ENCODE results near the gene CHTOP.
A peak's percentile ranks its signal among the peaks of the same experiment; 100 is the strongest.
"Not testable (repeated sequence)": the region's sequence is repeated elsewhere in the genome, so short reads cannot be mapped to it uniquely, and the experiment has no call there.

Gene CHTOP

DNA sequence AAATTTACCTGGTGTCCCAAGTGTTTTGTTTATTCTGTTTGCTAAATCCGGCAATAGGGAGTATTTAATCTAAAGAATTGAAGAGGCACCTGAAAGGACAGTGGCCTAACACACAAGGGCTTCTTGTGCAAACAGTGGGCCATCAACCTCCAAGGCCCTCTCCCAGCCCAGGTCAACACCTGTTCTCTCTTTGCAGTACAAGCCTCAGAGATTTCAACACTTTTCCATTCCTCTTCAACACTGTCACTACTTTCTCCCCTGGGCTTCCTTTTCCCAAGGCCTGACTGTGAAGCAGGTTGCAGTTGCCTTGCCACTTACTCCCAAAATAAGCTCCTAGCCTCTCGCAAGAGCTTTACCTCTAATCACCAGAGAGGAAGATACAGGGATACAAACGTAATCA, 21.5 kb downstream of the CHTOP start:
- Histone ChIP-seq H3K4me3 (ENCODE audit: low read depth in 1 of 2, low read length in 2 of 2) (no peak overlapping the region), H3K27me3 (ENCODE audit: control insufficient read depth in 1 of 2, insufficient read depth in 2 of 2, low read length in 2 of 2) (no peaks in the 10 kb centered on the region), H3K4me1 (ENCODE audit: control insufficient read depth in 1 of 2, insufficient read depth in 2 of 2, low read length in 2 of 2) (peaks cover 12 to 17% of the 10 kb centered on the region in 2 donors), H3K9me3 (ENCODE audit: control insufficient read depth in 1 of 2, low read length in 2 of 2) (no peaks in the 10 kb centered on the region), H3K27ac (ENCODE audit: low read depth, low read length) (no peak overlapping the region), H3K9ac (ENCODE audit: low read depth in 1 of 2, low read length in 2 of 2) (no peak overlapping the region), H3K36me3 (ENCODE audit: control insufficient read depth in 1 of 2, insufficient read depth in 2 of 2, low read length in 2 of 2) (no peaks in the 10 kb centered on the region)

DNA sequence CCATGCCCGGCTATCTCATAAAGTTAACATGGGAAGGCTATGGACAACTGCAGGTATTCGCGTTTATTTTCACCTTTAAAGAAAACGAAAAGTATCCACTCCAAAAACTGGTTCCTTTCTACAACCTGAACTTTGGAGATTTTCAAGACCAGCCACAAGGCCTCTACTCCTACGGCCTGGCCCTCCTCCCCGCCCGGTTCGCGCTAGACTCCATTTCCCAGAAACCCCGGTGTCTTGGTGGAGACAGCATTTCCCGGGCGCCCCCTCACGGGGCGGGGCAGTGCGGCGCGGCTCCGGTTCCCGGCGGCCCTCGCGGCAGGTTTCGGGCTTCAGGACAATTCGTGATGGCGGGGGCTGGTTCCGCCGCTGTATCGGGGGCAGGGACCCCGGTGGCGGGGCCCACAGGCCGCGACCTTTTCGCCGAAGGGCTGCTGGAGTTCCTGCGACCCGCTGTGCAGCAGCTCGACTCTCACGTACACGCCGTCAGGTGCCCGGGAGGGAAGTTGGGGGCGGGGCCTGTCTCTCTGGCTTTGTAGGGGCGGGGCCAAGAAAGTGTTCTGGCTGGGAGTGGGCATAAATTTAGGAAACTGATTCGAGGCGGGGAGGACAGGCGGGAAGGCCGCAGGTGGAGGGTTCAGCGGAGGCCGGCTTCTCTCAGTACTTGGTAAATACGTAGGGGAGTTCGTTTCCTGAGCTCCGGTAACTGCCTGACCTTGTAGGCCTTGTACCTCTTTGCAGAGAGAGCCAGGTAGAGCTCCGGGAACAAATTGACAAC, 24.7 kb downstream of the CHTOP start, which contains the start of gene SNAPIN:
Gene SNAPIN (plus strand): TSS at position 304 of the 775 bp plus-strand sequence. CDS start 41 bp downstream, at position 345.
- H3K36me3 ChIP-seq (ENCODE audit: control insufficient read depth in 1 of 2, insufficient read depth in 2 of 2, low read length in 2 of 2), result peaks cover 17 to 29% of the 10 kb centered on the region in 2 donors
- H3K9me3 ChIP-seq (ENCODE audit: control insufficient read depth in 1 of 2, low read length in 2 of 2), result no peaks in the 10 kb centered on the region
- peaks cover 9% of the 10 kb centered on the region in 2 donors for H3K4me1 ChIP-seq (ENCODE audit: control insufficient read depth in 1 of 2, insufficient read depth in 2 of 2, low read length in 2 of 2)
- H3K27me3 ChIP-seq (ENCODE audit: control insufficient read depth in 1 of 2, insufficient read depth in 2 of 2, low read length in 2 of 2), result no peaks in the 10 kb centered on the region
- H3K9ac ChIP-seq (ENCODE audit: low read depth in 1 of 2, low read length in 2 of 2), result peak within 1 kb of the TSS; percentile 73 to 87
- H3K27ac ChIP-seq (ENCODE audit: low read depth, low read length), result peak within 1 kb of the TSS; percentile 93
- H3K4me3 ChIP-seq (ENCODE audit: low read depth in 1 of 2, low read length in 2 of 2), result peak within 1 kb of the TSS; percentile 82 to 84

GRCh38 chr1:153659175-153659534, 25.3 kb downstream of the CHTOP start:
- Histone ChIP-seq H3K27me3 (ENCODE audit: control insufficient read depth in 1 of 2, insufficient read depth in 2 of 2, low read length in 2 of 2) (no peaks in the 10 kb centered on the region), H3K27ac (ENCODE audit: low read depth, low read length) (no peak overlapping the region), H3K9me3 (ENCODE audit: control insufficient read depth in 1 of 2, low read length in 2 of 2) (no peaks in the 10 kb centered on the region), H3K4me1 (ENCODE audit: control insufficient read depth in 1 of 2, insufficient read depth in 2 of 2, low read length in 2 of 2) (peaks cover 9% of the 10 kb centered on the region in 2 donors), H3K36me3 (ENCODE audit: control insufficient read depth in 1 of 2, insufficient read depth in 2 of 2, low read length in 2 of 2) (peaks cover 17 to 34% of the 10 kb centered on the region in 2 donors), H3K9ac (ENCODE audit: low read depth in 1 of 2, low read length in 2 of 2) (peak overlapping the region; percentile 73 to 87), H3K4me3 (ENCODE audit: low read depth in 1 of 2, low read length in 2 of 2) (peak overlapping the region; percentile 82 to 84)

DNA sequence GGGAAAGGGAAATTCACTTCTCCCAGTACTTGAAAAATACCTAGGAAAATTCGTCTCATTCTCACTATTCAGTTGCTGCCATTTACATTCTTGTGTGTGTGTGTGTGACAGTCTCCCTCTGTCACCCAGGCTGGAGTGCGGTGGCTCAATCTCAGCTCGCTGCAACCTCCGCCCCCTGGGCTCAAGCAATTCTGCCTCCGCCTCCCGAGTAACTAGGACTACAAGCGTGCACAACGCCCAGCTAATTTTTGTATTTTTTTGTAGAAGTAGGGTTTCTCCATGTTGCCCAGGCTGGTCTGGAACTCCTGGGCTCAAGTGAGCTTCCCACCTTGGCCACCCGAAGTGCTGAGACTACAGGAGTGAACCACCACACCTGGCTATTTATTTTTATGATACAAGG, 25.8 kb downstream of the CHTOP start:
- H3K4me1 ChIP-seq (ENCODE audit: control insufficient read depth in 1 of 2, insufficient read depth in 2 of 2, low read length in 2 of 2), result peaks cover 9% of the 10 kb centered on the region in 2 donors
- peak overlapping the region; percentile 73 to 87 for H3K9ac ChIP-seq (ENCODE audit: low read depth in 1 of 2, low read length in 2 of 2)
- peak overlapping the region; percentile 82 to 84 for H3K4me3 ChIP-seq (ENCODE audit: low read depth in 1 of 2, low read length in 2 of 2)
- H3K27ac ChIP-seq (ENCODE audit: low read depth, low read length), result no peak overlapping the region
- peaks cover 18 to 39% of the 10 kb centered on the region in 2 donors for H3K36me3 ChIP-seq (ENCODE audit: control insufficient read depth in 1 of 2, insufficient read depth in 2 of 2, low read length in 2 of 2)
- no peaks in the 10 kb centered on the region for H3K9me3 ChIP-seq (ENCODE audit: control insufficient read depth in 1 of 2, low read length in 2 of 2)
- H3K27me3 ChIP-seq (ENCODE audit: control insufficient read depth in 1 of 2, insufficient read depth in 2 of 2, low read length in 2 of 2), result no peaks in the 10 kb centered on the region

- Histone ChIP-seq H3K4me1 (ENCODE audit: control insufficient read depth in 1 of 2, insufficient read depth in 2 of 2, low read length in 2 of 2) (peaks cover 9% of the 10 kb centered on the region in 2 donors), H3K36me3 (ENCODE audit: control insufficient read depth in 1 of 2, insufficient read depth in 2 of 2, low read length in 2 of 2) (peaks cover 30 to 55% of the 10 kb centered on the region in 2 donors), H3K9me3 (ENCODE audit: control insufficient read depth in 1 of 2, low read length in 2 of 2) (no peaks in the 10 kb centered on the region), H3K4me3 (ENCODE audit: low read depth in 1 of 2, low read length in 2 of 2) (no peak overlapping the region), H3K9ac (ENCODE audit: low read depth in 1 of 2, low read length in 2 of 2) (no peak overlapping the region), H3K27ac (ENCODE audit: low read depth, low read length) (no peak overlapping the region), H3K27me3 (ENCODE audit: control insufficient read depth in 1 of 2, insufficient read depth in 2 of 2, low read length in 2 of 2) (no peaks in the 10 kb centered on the region)
Observed at GRCh38 chr1:153661111-153661708, 27.3 kb downstream of the CHTOP start.

- Histone ChIP-seq H3K36me3 (ENCODE audit: control insufficient read depth in 1 of 2, insufficient read depth in 2 of 2, low read length in 2 of 2) (peaks cover 35 to 65% of the 10 kb centered on the region in 2 donors), H3K4me1 (ENCODE audit: control insufficient read depth in 1 of 2, insufficient read depth in 2 of 2, low read length in 2 of 2) (peaks cover 9% of the 10 kb centered on the region in 2 donors), H3K9ac (ENCODE audit: low read depth in 1 of 2, low read length in 2 of 2) (no peak overlapping the region), H3K27ac (ENCODE audit: low read depth, low read length) (no peak overlapping the region), H3K9me3 (ENCODE audit: control insufficient read depth in 1 of 2, low read length in 2 of 2) (no peaks in the 10 kb centered on the region), H3K27me3 (ENCODE audit: control insufficient read depth in 1 of 2, insufficient read depth in 2 of 2, low read length in 2 of 2) (no peaks in the 10 kb centered on the region), H3K4me3 (ENCODE audit: low read depth in 1 of 2, low read length in 2 of 2) (no peak overlapping the region)
Observed at GRCh38 chr1:153662269-153662668, 28.4 kb downstream of the CHTOP start.

DNA sequence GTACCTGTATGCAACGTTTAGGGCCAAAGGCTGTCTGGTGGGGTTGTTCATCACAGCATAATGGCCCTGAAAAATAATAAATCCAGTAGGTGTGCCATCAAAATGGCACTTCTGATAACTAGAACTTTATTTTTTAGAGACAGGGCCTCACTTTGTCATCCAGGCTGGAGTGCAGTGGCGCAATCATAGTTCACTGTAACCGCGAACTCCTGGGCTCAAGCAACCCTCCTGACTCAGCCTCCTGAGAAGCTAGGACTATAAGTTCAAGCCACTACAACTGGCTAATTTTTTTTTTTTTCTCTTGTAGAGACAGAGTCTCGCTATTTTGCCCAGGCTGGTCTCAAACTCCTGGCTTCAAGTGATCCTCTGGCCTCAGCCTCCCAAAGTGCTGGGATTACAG, 29.3 kb downstream of the CHTOP start:
- Histone ChIP-seq H3K9me3 (ENCODE audit: control insufficient read depth in 1 of 2, low read length in 2 of 2) (no peaks in the 10 kb centered on the region), H3K27ac (ENCODE audit: low read depth, low read length) (no peak overlapping the region)

GRCh38 chr1:153667439-153667838, 33.6 kb downstream of the CHTOP start:
- H3K9ac ChIP-seq (ENCODE audit: low read depth in 1 of 2, low read length in 2 of 2), result no peak overlapping the region
- peaks cover 8 to 11% of the 10 kb centered on the region in 2 donors for H3K4me1 ChIP-seq (ENCODE audit: control insufficient read depth in 1 of 2, insufficient read depth in 2 of 2, low read length in 2 of 2)
- H3K4me3 ChIP-seq (ENCODE audit: low read depth in 1 of 2, low read length in 2 of 2), result no peak overlapping the region
- no peak overlapping the region for H3K27ac ChIP-seq (ENCODE audit: low read depth, low read length)
- no peaks in the 10 kb centered on the region for H3K27me3 ChIP-seq (ENCODE audit: control insufficient read depth in 1 of 2, insufficient read depth in 2 of 2, low read length in 2 of 2)
- peaks cover 39 to 66% of the 10 kb centered on the region in 2 donors for H3K36me3 ChIP-seq (ENCODE audit: control insufficient read depth in 1 of 2, insufficient read depth in 2 of 2, low read length in 2 of 2)
- H3K9me3 ChIP-seq (ENCODE audit: control insufficient read depth in 1 of 2, low read length in 2 of 2), result no peaks in the 10 kb centered on the region

More for the DNA sequence above, 29.3 kb downstream of the CHTOP start:
- H3K27me3 ChIP-seq (ENCODE audit: control insufficient read depth in 1 of 2, insufficient read depth in 2 of 2, low read length in 2 of 2), result no peaks in the 10 kb centered on the region
- H3K36me3 ChIP-seq (ENCODE audit: control insufficient read depth in 1 of 2, insufficient read depth in 2 of 2, low read length in 2 of 2), result peaks cover 42 to 75% of the 10 kb centered on the region in 2 donors
- H3K4me1 ChIP-seq (ENCODE audit: control insufficient read depth in 1 of 2, insufficient read depth in 2 of 2, low read length in 2 of 2), result peaks cover 8 to 9% of the 10 kb centered on the region in 2 donors
- no peak overlapping the region for H3K4me3 ChIP-seq (ENCODE audit: low read depth in 1 of 2, low read length in 2 of 2)
- H3K9ac ChIP-seq (ENCODE audit: low read depth in 1 of 2, low read length in 2 of 2), result no peak overlapping the region

DNA sequence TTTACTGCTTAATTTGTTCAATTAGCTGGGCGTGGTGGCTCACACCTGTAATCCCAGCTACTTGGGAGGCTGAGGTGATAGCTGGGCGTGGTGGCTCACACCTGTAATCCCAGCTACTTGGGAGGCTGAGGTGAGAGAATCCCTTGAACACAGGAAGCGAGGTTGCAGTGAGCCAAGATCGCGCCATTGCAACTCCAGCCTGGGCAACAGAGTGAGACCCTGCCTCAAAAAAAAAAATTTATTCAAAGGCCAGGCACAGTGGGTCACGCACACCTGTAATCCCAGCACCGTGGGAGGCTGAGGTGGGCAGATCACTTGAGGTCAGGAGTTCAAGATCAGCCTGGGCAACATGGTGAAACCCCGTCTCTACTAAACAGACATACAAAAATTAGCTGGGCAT, 34.8 kb downstream of the CHTOP start:
- not testable (repeated sequence) for H3K9me3 ChIP-seq (ENCODE audit: control insufficient read depth in 1 of 2, low read length in 2 of 2); H3K9ac ChIP-seq (ENCODE audit: low read depth in 1 of 2, low read length in 2 of 2); H3K27ac ChIP-seq (ENCODE audit: low read depth, low read length); H3K27me3 ChIP-seq (ENCODE audit: control insufficient read depth in 1 of 2, insufficient read depth in 2 of 2, low read length in 2 of 2); H3K4me3 ChIP-seq (ENCODE audit: low read depth in 1 of 2, low read length in 2 of 2)
- Histone ChIP-seq H3K4me1 (ENCODE audit: control insufficient read depth in 1 of 2, insufficient read depth in 2 of 2, low read length in 2 of 2) (peaks cover 8 to 11% of the 10 kb centered on the region in 2 donors), H3K36me3 (ENCODE audit: control insufficient read depth in 1 of 2, insufficient read depth in 2 of 2, low read length in 2 of 2) (peaks cover 30 to 55% of the 10 kb centered on the region in 2 donors)

DNA sequence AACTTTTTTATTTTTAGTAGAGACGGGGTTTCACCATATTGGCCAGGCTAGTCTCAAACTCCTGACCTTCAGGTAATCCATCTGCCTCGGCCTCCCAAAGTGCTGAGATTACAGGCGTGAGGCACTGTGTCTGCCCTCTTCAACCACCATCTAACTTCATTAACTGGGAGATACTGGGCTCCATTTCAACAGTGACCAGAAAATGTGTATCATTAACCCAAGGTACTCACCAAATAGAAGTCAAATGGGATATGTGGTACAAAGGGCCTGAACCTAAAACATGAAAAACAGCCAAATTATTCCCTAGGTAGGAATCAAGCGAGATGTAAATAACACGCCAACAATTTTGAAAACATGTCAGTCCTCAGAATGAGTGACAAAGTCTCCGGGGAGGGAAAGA, 35.7 kb downstream of the CHTOP start:
- no peaks in the 10 kb centered on the region for H3K27me3 ChIP-seq (ENCODE audit: control insufficient read depth in 1 of 2, insufficient read depth in 2 of 2, low read length in 2 of 2)
- peak overlapping the region; percentile 79 to 97 for H3K9ac ChIP-seq (ENCODE audit: low read depth in 1 of 2, low read length in 2 of 2)
- peak overlapping the region; percentile 87 to 94 for H3K4me3 ChIP-seq (ENCODE audit: low read depth in 1 of 2, low read length in 2 of 2)
- peaks cover 29 to 46% of the 10 kb centered on the region in 2 donors for H3K36me3 ChIP-seq (ENCODE audit: control insufficient read depth in 1 of 2, insufficient read depth in 2 of 2, low read length in 2 of 2)
- no peaks in the 10 kb centered on the region for H3K9me3 ChIP-seq (ENCODE audit: control insufficient read depth in 1 of 2, low read length in 2 of 2)
- H3K4me1 ChIP-seq (ENCODE audit: control insufficient read depth in 1 of 2, insufficient read depth in 2 of 2, low read length in 2 of 2), result peaks cover 8 to 11% of the 10 kb centered on the region in 2 donors
- H3K27ac ChIP-seq (ENCODE audit: low read depth, low read length), result no peak overlapping the region

Measured in duodenal mucosa (tissue), 2 donors.